H1 (cell line): Measurements from ENCODE around the gene CACNA1C. TPM values are rescaled to one million over a fixed set of nuclear protein-coding genes. Genes with fewer than 3 reads are reported as not detected.

Experiments used
- CTCF ChIA-PET: fragments of 300-600 bp; sonication (Branson Sonifier 250); formaldehyde crosslinking; loops from one replicate; lab custom pipeline; 2021; ENCODE audit not compliant: partially characterized antibody; lab: Charles Lee
- POLR2A ChIA-PET: fragments of 300-600 bp; sonication (Branson Sonifier 250); formaldehyde crosslinking; loops from one replicate; lab custom pipeline; 2021; ENCODE audit warnings: inconsistent platforms; ENCODE audit not compliant: partially characterized antibody; lab: Charles Lee
- DNase-seq, 2 experiments: peaks; one replicate each; pipeline versions ENCODE4 v3.0.0 to v3.0.0-alpha.2; 2010 to 2022; ENCODE audit warnings: low spot score in 2 of 2, low read depth in 1 of 2, mixed read lengths in 1 of 2
- FAIRE-seq: peaks from 2 replicates; lab custom pipeline; 2011; peaks lifted over from hg19 to GRCh38; lab: Jason Lieb, UNC
- H2AFZ ChIP-seq: 2 replicates; pipeline ENCODE4 v1.8.1; 2012; ENCODE audit warnings: low read length, inconsistent platforms
- H2AK5ac ChIP-seq: 2 replicates; pipeline ENCODE4 v1.6.1; 2013; ENCODE audit warnings: low read depth, low read length
- H2BK120ac ChIP-seq: replicated peaks from 2 replicates; pipeline ENCODE3; 2013; ENCODE audit warnings: low read depth, low read length, inconsistent platforms
- H2BK12ac ChIP-seq: 2 replicates; pipeline ENCODE4 v1.6.1; 2013; ENCODE audit warnings: low read depth, low read length
- H2BK15ac ChIP-seq: 2 replicates; pipeline ENCODE4 v1.6.1; 2013; ENCODE audit warnings: low read length
- H2BK20ac ChIP-seq: 2 replicates; pipeline ENCODE4 v1.6.1; 2013; ENCODE audit warnings: low read length
- H2BK5ac ChIP-seq: 2 replicates; pipeline ENCODE4 v1.6.1; 2013; ENCODE audit warnings: low read depth, low read length
- H3K14ac ChIP-seq: 2 replicates; pipeline ENCODE4 v1.6.1; 2013; ENCODE audit warnings: inconsistent platforms; ENCODE audit not compliant: insufficient read length
- H3K18ac ChIP-seq: 2 replicates; pipeline ENCODE4 v1.6.1; 2013; ENCODE audit warnings: low read length; ENCODE audit errors: extremely low read depth
- H3K23ac ChIP-seq: 2 replicates; pipeline ENCODE4 v1.6.1; 2013; ENCODE audit warnings: inconsistent platforms; ENCODE audit not compliant: insufficient read length
- H3K23me2 ChIP-seq: 2 replicates; pipeline ENCODE4 v1.6.1; 2013; ENCODE audit warnings: low read depth, low read length
- H3K27ac ChIP-seq: 2 replicates; pipeline ENCODE4 v1.6.1; 2011; ENCODE audit warnings: low read depth, low read length, inconsistent platforms
- H3K27me3 ChIP-seq, 4 experiments: replicated peaks in 1 of 4; 1 replicate in 1 of 4; 2 replicates in 3 of 4; pipeline versions ENCODE4 v1.6.1 to v1.8.1; 2011 to 2013; ENCODE audit warnings: low read length in 3 of 4, mild to moderate bottlenecking in 3 of 4, inconsistent platforms in 2 of 4, mixed read lengths in 2 of 4, moderate library complexity in 1 of 4; ENCODE audit not compliant: control insufficient read depth in 3 of 4, insufficient read depth in 3 of 4; ENCODE audit errors: extremely low read depth in 1 of 4
- H3K36me3 ChIP-seq, 4 experiments: 2 replicates each; pipeline versions ENCODE4 v1.6.1 to v1.8.1; 2011 to 2013; ENCODE audit warnings: mild to moderate bottlenecking in 4 of 4, low read length in 3 of 4, moderate library complexity in 2 of 4, control low read depth in 1 of 4, inconsistent platforms in 1 of 4; ENCODE audit not compliant: insufficient read depth in 4 of 4, control insufficient read depth in 2 of 4
- H3K4ac ChIP-seq: replicated peaks from 2 replicates; pipeline ENCODE3; 2013; ENCODE audit warnings: low read length, low read depth, mixed read lengths, inconsistent platforms; ENCODE audit not compliant: insufficient read length
- H3K4me1 ChIP-seq, 4 experiments: replicated peaks in 1 of 4; 1 replicate in 1 of 4; 2 replicates in 3 of 4; pipeline versions ENCODE4 v1.6.1 to v1.8.1; 2011 to 2013; ENCODE audit warnings: low read length in 3 of 4, inconsistent platforms in 2 of 4, mixed read lengths in 1 of 4; ENCODE audit not compliant: insufficient read depth in 4 of 4, control insufficient read depth in 3 of 4
- H3K4me2 ChIP-seq, 2 experiments: 2 replicates each; pipeline versions ENCODE4 v1.6.1 to v1.8.1; 2011 to 2013; ENCODE audit warnings: low read depth in 2 of 2, low read length in 2 of 2, control low read depth in 1 of 2, inconsistent platforms in 1 of 2, mild to moderate bottlenecking in 1 of 2; ENCODE audit not compliant: insufficient read depth in 1 of 2
- H3K4me3 ChIP-seq, 4 experiments: fragments of 200-600, 300-600 bp in 1 of 4; sonication (generic), shearing (Covaris generic), sonication (Bioruptor Twin) in 1 of 4; 2 replicates each; pipeline versions ENCODE4 v1.5.1 to v1.8.1; 2011 to 2016; ENCODE audit warnings: low read length in 4 of 4, low read depth in 3 of 4, control low read depth in 2 of 4, inconsistent platforms in 2 of 4, mild to moderate bottlenecking in 2 of 4, mixed read lengths in 1 of 4, moderate library complexity in 1 of 4; ENCODE audit not compliant: insufficient read depth in 2 of 4; ENCODE audit errors: extremely low read depth in 1 of 4
- H3K56ac ChIP-seq: replicated peaks from 2 replicates; pipeline ENCODE3; 2013; ENCODE audit warnings: low read depth, mild to moderate bottlenecking, mixed read lengths, low read length, inconsistent platforms; ENCODE audit not compliant: insufficient read length
- H3K79me1 ChIP-seq: 2 replicates; pipeline ENCODE4 v1.6.1; 2013; ENCODE audit warnings: low read depth, low read length, control low read depth
- H3K79me2 ChIP-seq, 2 experiments: 2 replicates each; pipeline versions ENCODE4 v1.6.1 to v1.8.1; 2012 to 2013; ENCODE audit warnings: low read length in 2 of 2, mild to moderate bottlenecking in 2 of 2, inconsistent platforms in 1 of 2; ENCODE audit not compliant: insufficient read depth in 2 of 2, control insufficient read depth in 1 of 2
- H3K9ac ChIP-seq, 4 experiments: replicated peaks in 1 of 4; 1 replicate in 1 of 4; 2 replicates in 3 of 4; pipeline versions ENCODE4 v1.6.1 to v1.8.1; 2011 to 2013; ENCODE audit warnings: low read depth in 3 of 4, low read length in 3 of 4, control low read depth in 2 of 4, mild to moderate bottlenecking in 2 of 4, moderate library complexity in 2 of 4, inconsistent platforms in 1 of 4; ENCODE audit errors: extremely low read depth in 1 of 4
- H3K9me3 ChIP-seq, 2 experiments: 2 replicates each; pipeline versions ENCODE4 v1.6.1 to v1.8.1; 2012 to 2013; ENCODE audit warnings: mild to moderate bottlenecking in 2 of 2, moderate library complexity in 2 of 2, control low read depth in 1 of 2, inconsistent platforms in 1 of 2, low read depth in 1 of 2, low read length in 1 of 2, mixed read lengths in 1 of 2; ENCODE audit not compliant: insufficient read depth in 2 of 2
- H4K20me1 ChIP-seq, 2 experiments: replicated peaks in 1 of 2; 2 replicates each; pipeline versions ENCODE3 to v1.8.1; 2011 to 2013; ENCODE audit warnings: inconsistent platforms in 2 of 2, low read length in 2 of 2, mild to moderate bottlenecking in 1 of 2; ENCODE audit not compliant: insufficient read depth in 2 of 2, control insufficient read depth in 1 of 2
- H4K5ac ChIP-seq: 2 replicates; pipeline ENCODE4 v1.6.1; 2013; ENCODE audit warnings: low read length, low read depth, mixed read lengths, inconsistent platforms; ENCODE audit not compliant: insufficient read length
- H4K8ac ChIP-seq: 2 replicates; pipeline ENCODE4 v1.8.0; 2013; ENCODE audit warnings: mild to moderate bottlenecking, moderate library complexity, low read length, inconsistent platforms; ENCODE audit not compliant: insufficient read depth; ENCODE audit errors: extremely low read depth
- H4K91ac ChIP-seq: replicated peaks from 2 replicates; pipeline ENCODE3; 2013; ENCODE audit warnings: low read length, mixed read lengths, inconsistent platforms; ENCODE audit not compliant: insufficient read length
- BRCA1 ChIP-seq: IDR thresholded peaks from 2 replicates; pipeline ENCODE4 v1.6.1; 2012; ENCODE audit warnings: low read depth, low read length, improper control_type of control experiment
- CBX5 ChIP-seq: fragments of 300-800, 300-1000 bp; sonication (generic); IDR thresholded peaks from 2 replicates; pipeline ENCODE4 v1.7.1; 2016; ENCODE audit warnings: antibody characterized with exemption, low read length, low read depth
- EP300 ChIP-seq, 2 experiments: IDR thresholded peaks; 1 replicate in 1 of 2; 2 replicates in 1 of 2; pipeline ENCODE4 v1.6.1; 2011 to 2012; ENCODE audit warnings: low read depth in 2 of 2, low read length in 2 of 2, mild to moderate bottlenecking in 2 of 2, borderline replicate concordance in 1 of 2, inconsistent platforms in 1 of 2, moderate library complexity in 1 of 2
- FOSL1 ChIP-seq: IDR thresholded peaks from 2 replicates; pipeline ENCODE4 v1.6.1; 2011; ENCODE audit warnings: mild to moderate bottlenecking, low read depth, low read length, moderate library complexity; ENCODE audit not compliant: insufficient read depth
- HDAC2 ChIP-seq, 2 experiments: fragments of 300-600 bp in 1 of 2; sonication (generic) in 1 of 2; IDR thresholded peaks; 2 replicates each; pipeline ENCODE4 v1.6.1; 2011 to 2012; ENCODE audit warnings: low read depth in 2 of 2, low read length in 2 of 2, mild to moderate bottlenecking in 2 of 2, moderate library complexity in 2 of 2, borderline replicate concordance in 1 of 2, inconsistent platforms in 1 of 2
- HDAC6 ChIP-seq: IDR thresholded peaks from one replicate; pipeline ENCODE4 v1.7.1; 2012; ENCODE audit warnings: low read depth, mild to moderate bottlenecking, inconsistent platforms, low read length, moderate library complexity
- KDM5A ChIP-seq: fragments of 200-600 bp; IDR thresholded peaks from 2 replicates; pipeline ENCODE4 v1.7.1; 2012; ENCODE audit warnings: mild to moderate bottlenecking, low read length, inconsistent platforms, mixed read lengths
- POLR2AphosphoS5 ChIP-seq: IDR thresholded peaks from 2 replicates; pipeline ENCODE4 v1.6.1; 2011; ENCODE audit warnings: low read depth, low read length
- RFX5 ChIP-seq: IDR thresholded peaks from 2 replicates; pipeline ENCODE4 v1.6.1; 2011; ENCODE audit warnings: low read depth, low read length, improper control_type of control experiment, borderline replicate concordance
- SRF ChIP-seq: IDR thresholded peaks from 2 replicates; pipeline ENCODE4 v1.6.1; 2011; ENCODE audit warnings: mild to moderate bottlenecking, low read depth, low read length, moderate library complexity
- WGBS, 2 experiments: shearing (Covaris generic) in 1 of 2; methylation state at CpG; one replicate each; pipeline versions ENCODE4 v1.1.6 to v1.1.7; 2013 to 2015; ENCODE audit warnings: low lambda C conversion rate in 2 of 2, mixed read lengths in 2 of 2, inconsistent platforms in 1 of 2, low coverage in 1 of 2, missing lambda C conversion rate in 1 of 2; ENCODE audit not compliant: insufficient replicate concordance in 2 of 2, insufficient coverage in 1 of 2, insufficient read length in 1 of 2; ENCODE audit errors: extremely low coverage in 1 of 2, missing lambda C conversion rate in 1 of 2; 5-methylcytosine and 5-hydroxymethylcytosine counted together
- polyA plus RNA-seq, 7 experiments: library from polyadenylated mRNA; depleted of rRNA in 3 of 7; stranded (reverse) in 5 of 7; unstranded in 2 of 7; fragments of >200 nt in 5 of 7; fragments of 200-250 nt in 2 of 7; gene quantifications; 1 replicate in 5 of 7; 2 replicates in 1 of 7; 4 replicates in 1 of 7; pipeline versions ENCODE4 v1.2.1 to v1.2.3, GENCODE V29; 2011 to 2013; ENCODE audit warnings: missing spikeins in 2 of 7, mixed read lengths in 2 of 7
- total RNA-seq: library from RNA; stranded (reverse); fragmentation: NEBNext Ultra II Directional; extraction: Animal tissue kit (Norgen Biotek cat#: 25700); gene quantifications from 2 replicates; pipeline ENCODE4 v1.2.1, GENCODE V29; 2021
- TF ChIP-seq, protein P1 (sequence below): IDR thresholded peaks from 2 replicates; pipeline ENCODE4 v1.6.1; 2012; ENCODE audit warnings: low read length, inconsistent platforms

The CACNA1C gene
- total and polyA plus RNA-seq, 2 of the 8 experiments (the other 6 are each of a cell fraction or from before 2014, with no cell fraction given): 1.3 TPM

- WGBS, 2 experiments: 84% methylated on average over 8 of the region's 8 CpGs; no CpG with 5 or more reads in 1 of the 2 experiments
- ChIA-PET CTCF (interaction anchor here (0.7 to 4.6 kb wide), 8 partner anchors 10 to 894 kb away, joined by 3 to 32 read pairs (median 3); no protein-coding TSS in a partner anchor), POLR2A (interaction anchor here (1.0 to 2.4 kb wide), 2 partner anchors 8 to 147 kb away, joined by 3 to 17 read pairs; no protein-coding TSS in a partner anchor)
- DNase-seq: peak in 1 of 2 experiments; percentile 39
- no peak for FAIRE-seq
- H4K8ac ChIP-seq: no peak overlapping the region
- H3K4me2 ChIP-seq: no peak overlapping the region; a peak in 1 of 4 replicates
- no peak overlapping the region for H3K56ac ChIP-seq
- H2BK5ac ChIP-seq: no peak overlapping the region
- H3K9ac ChIP-seq: no peak overlapping the region
- no peak overlapping the region for H4K5ac ChIP-seq
- no peaks in the 10 kb centered on the region for H4K20me1 ChIP-seq
- H2BK15ac ChIP-seq: no peak overlapping the region
- peaks cover 0 to 8% (median 4%) of the 10 kb centered on the region in 4 experiments; a peak in 4 of 7 replicates for H3K4me1 ChIP-seq
- no peak overlapping the region for H2AFZ ChIP-seq
- H2BK20ac ChIP-seq: no peak overlapping the region
- H2BK120ac ChIP-seq: no peak overlapping the region
- H3K23me2 ChIP-seq: peaks cover 9% of the 10 kb centered on the region; the same call in 1 of the 2 replicates
- no peak overlapping the region for H2AK5ac ChIP-seq
- H3K9me3 ChIP-seq: no peaks in the 10 kb centered on the region
- no peak overlapping the region for H3K4ac ChIP-seq
- H3K23ac ChIP-seq: no peak overlapping the region
- H3K36me3 ChIP-seq: no peaks in the 10 kb centered on the region
- H2BK12ac ChIP-seq: no peak overlapping the region
- no peak overlapping the region for H3K18ac ChIP-seq
- no peaks in the 10 kb centered on the region for H3K79me1 ChIP-seq
- H3K27me3 ChIP-seq: peaks cover 0 to 7% (median 6%) of the 10 kb centered on the region in 4 experiments; a peak in 3 of 7 replicates
- H3K14ac ChIP-seq: no peak overlapping the region
- H3K27ac ChIP-seq: no peak overlapping the region
- no peaks in the 10 kb centered on the region for H3K79me2 ChIP-seq
- no peak overlapping the region for H3K4me3 ChIP-seq
- H4K91ac ChIP-seq: no peak overlapping the region
- TF ChIP-seq SRF (no peak), RFX5 (no peak), POLR2AphosphoS5 (no peak), KDM5A (no peak), HDAC2 (IDR thresholded peaks at IDR 0.05; ENCODE audit: borderline replicate concordance in 1 of 2, low read depth in 2 of 2, low read length in 2 of 2) (no peak), FOSL1 (no peak), CBX5 (no peak), HDAC6 (no peak), BRCA1 (no peak), EP300 (IDR thresholded peaks at IDR 0.05; ENCODE audit: borderline replicate concordance in 1 of 2, low read depth in 2 of 2, low read length in 2 of 2) (no peak)
- TF ChIP-seq, protein P1, sequence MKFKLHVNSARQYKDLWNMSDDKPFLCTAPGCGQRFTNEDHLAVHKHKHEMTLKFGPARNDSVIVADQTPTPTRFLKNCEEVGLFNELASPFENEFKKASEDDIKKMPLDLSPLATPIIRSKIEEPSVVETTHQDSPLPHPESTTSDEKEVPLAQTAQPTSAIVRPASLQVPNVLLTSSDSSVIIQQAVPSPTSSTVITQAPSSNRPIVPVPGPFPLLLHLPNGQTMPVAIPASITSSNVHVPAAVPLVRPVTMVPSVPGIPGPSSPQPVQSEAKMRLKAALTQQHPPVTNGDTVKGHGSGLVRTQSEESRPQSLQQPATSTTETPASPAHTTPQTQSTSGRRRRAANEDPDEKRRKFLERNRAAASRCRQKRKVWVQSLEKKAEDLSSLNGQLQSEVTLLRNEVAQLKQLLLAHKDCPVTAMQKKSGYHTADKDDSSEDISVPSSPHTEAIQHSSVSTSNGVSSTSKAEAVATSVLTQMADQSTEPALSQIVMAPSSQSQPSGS: no peak
These were observed 637.1 kb downstream of the CACNA1C start for GRCh38 chr12:2689879-2690278.
